Natural killer cell (primary cell): ENCODE results near the gene KCNT1. TPM values are rescaled to one million over a fixed set of nuclear protein-coding genes. Genes with fewer than 3 reads are reported as not detected.

Experiments used
- ATAC-seq, 3 donors: fragments of 150-1000 bp in 2 of 3; fragments of 200-7000 bp in 1 of 3; cut with Tn5 transposase; 1 replicate in 1 of 3; 2 replicates in 2 of 3; pipeline ENCODE4 v1.10.0; 2021; ENCODE audit warnings: mild to moderate bottlenecking in 2 of 3, moderate library complexity in 2 of 3
- DNase-seq, 2 donors: peaks; one replicate each; pipeline versions ENCODE4 v3.0.0 to v3.0.0-alpha.2; 2013 to 2021; ENCODE audit warnings: mixed read lengths in 1 of 2
- H3K27ac ChIP-seq: one replicate; pipeline ENCODE4 v1.5.1; 2013; ENCODE audit warnings: mild to moderate bottlenecking, low read length
- H3K27me3 ChIP-seq: one replicate; pipeline ENCODE4 v1.6.1; 2013; ENCODE audit warnings: low read length; ENCODE audit not compliant: control insufficient read depth, insufficient read depth
- H3K36me3 ChIP-seq: one replicate; pipeline ENCODE4 v1.6.1; 2013; ENCODE audit warnings: low read length; ENCODE audit not compliant: control insufficient read depth, insufficient read depth
- H3K4me1 ChIP-seq: one replicate; pipeline ENCODE4 v1.6.1; 2013; ENCODE audit warnings: low read length; ENCODE audit not compliant: control insufficient read depth, insufficient read depth
- H3K4me3 ChIP-seq: one replicate; pipeline ENCODE4 v1.5.1; 2013; ENCODE audit warnings: low read length
- H3K9me3 ChIP-seq: one replicate; pipeline ENCODE4 v1.6.1; 2013; ENCODE audit warnings: low read length; ENCODE audit not compliant: control insufficient read depth, insufficient read depth
- H3K27ac Mint-ChIP-seq, 2 donors: one replicate each; pipeline ENCODE4 v1.8.0; 2022; ENCODE audit warnings: mild to moderate bottlenecking in 2 of 2, mixed read lengths in 2 of 2, moderate library complexity in 1 of 2
- H3K27me3 Mint-ChIP-seq, 2 donors: one replicate each; pipeline ENCODE4 v1.8.0; 2022; ENCODE audit warnings: low read depth in 2 of 2, mixed read lengths in 2 of 2
- H3K36me3 Mint-ChIP-seq: one replicate; pipeline ENCODE4 v1.8.0; 2022; ENCODE audit warnings: mixed read lengths
- H3K4me1 Mint-ChIP-seq, 2 donors: one replicate each; pipeline ENCODE4 v1.8.0; 2022; ENCODE audit warnings: mixed read lengths in 2 of 2
- H3K4me3 Mint-ChIP-seq: one replicate; pipeline ENCODE4 v1.8.0; 2022; ENCODE audit warnings: mild to moderate bottlenecking, moderate library complexity, mixed read lengths
- H3K9me3 Mint-ChIP-seq, 2 donors: one replicate each; pipeline ENCODE4 v1.8.0; 2022; ENCODE audit warnings: mixed read lengths in 2 of 2
- WGBS: methylation state at CpG from one replicate; pipeline ENCODE4 v1.1.7; 2013; ENCODE audit warnings: missing lambda C conversion rate; ENCODE audit not compliant: insufficient coverage; 5-methylcytosine and 5-hydroxymethylcytosine counted together
- intact Hi-C: fragments of 100-400 bp; cut with micrococcal nuclease; formaldehyde crosslinking; loops from one replicate; pipeline ENCODE4 v1.14.2; 2022
- total RNA-seq, 4 donors: library from RNA; stranded (reverse); fragments of 120-200 nt in 1 of 4; gene quantifications; one replicate each; pipeline versions ENCODE4 v1.2.3 to v1.2.4, GENCODE V29; 2013 to 2022
- TF ChIP-seq, protein P1 (sequence below): fragments of 200-600 bp; IDR thresholded peaks from one replicate; pipeline ENCODE4 v1.8.0; 2022; ENCODE audit warnings: antibody characterized with exemption

The KCNT1 gene
- total RNA-seq, 3 donors from 2014 or later (not counting 1 experiment from before 2014, with no cell fraction given): 0.52 to 1.2 (median 0.88) TPM

DNA sequence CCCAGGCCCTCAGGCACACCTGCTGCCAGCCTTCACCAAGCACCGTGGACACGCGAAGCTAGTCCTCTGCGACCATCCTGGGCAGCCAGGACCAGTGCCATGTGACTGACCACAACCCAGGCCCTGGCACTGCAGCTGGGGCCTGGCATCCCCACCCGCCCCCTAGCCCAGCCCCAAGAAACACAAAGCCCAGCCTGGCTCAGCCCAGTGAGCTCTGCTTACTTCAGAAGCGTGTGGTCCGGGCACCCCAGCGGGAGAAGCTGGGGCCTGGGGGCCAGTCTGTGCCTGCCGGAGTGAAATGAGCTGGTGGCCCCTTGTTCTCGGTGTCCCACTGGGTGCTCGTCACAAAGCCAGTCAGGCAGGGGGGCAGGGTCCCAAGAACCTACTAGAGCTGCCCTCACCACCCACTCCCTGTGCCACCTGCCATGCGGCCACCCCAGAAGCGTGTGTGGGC, 87.9 kb downstream of the KCNT1 start:
- Mint-ChIP-seq H3K4me3 (no peak overlapping the region), H3K36me3 (no peaks in the 10 kb centered on the region), H3K9me3 (no peaks in the 10 kb centered on the region), H3K27me3 (no peaks in the 10 kb centered on the region), H3K27ac (no peak overlapping the region), H3K4me1 (no peaks in the 10 kb centered on the region)
- no peaks in the 10 kb centered on the region for H3K9me3 ChIP-seq
- no peak overlapping the region for H3K4me3 ChIP-seq
- 92% methylated on average over 13 of the region's 13 CpGs for WGBS
- TF ChIP-seq, protein P1, sequence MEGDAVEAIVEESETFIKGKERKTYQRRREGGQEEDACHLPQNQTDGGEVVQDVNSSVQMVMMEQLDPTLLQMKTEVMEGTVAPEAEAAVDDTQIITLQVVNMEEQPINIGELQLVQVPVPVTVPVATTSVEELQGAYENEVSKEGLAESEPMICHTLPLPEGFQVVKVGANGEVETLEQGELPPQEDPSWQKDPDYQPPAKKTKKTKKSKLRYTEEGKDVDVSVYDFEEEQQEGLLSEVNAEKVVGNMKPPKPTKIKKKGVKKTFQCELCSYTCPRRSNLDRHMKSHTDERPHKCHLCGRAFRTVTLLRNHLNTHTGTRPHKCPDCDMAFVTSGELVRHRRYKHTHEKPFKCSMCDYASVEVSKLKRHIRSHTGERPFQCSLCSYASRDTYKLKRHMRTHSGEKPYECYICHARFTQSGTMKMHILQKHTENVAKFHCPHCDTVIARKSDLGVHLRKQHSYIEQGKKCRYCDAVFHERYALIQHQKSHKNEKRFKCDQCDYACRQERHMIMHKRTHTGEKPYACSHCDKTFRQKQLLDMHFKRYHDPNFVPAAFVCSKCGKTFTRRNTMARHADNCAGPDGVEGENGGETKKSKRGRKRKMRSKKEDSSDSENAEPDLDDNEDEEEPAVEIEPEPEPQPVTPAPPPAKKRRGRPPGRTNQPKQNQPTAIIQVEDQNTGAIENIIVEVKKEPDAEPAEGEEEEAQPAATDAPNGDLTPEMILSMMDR: no peak
- H3K27me3 ChIP-seq: no peaks in the 10 kb centered on the region
- intact Hi-C loops: no loop called here
- no peaks in the 10 kb centered on the region for H3K4me1 ChIP-seq
- DNase-seq (no peak), ATAC-seq (no peak)
- H3K27ac ChIP-seq: no peak overlapping the region
- no peaks in the 10 kb centered on the region for H3K36me3 ChIP-seq

- DNase-seq (no peak), ATAC-seq (no peak)
- Histone ChIP-seq H3K9me3 (no peaks in the 10 kb centered on the region), H3K36me3 (no peaks in the 10 kb centered on the region), H3K4me1 (no peaks in the 10 kb centered on the region), H3K27me3 (no peaks in the 10 kb centered on the region), H3K4me3 (no peak overlapping the region), H3K27ac (no peak overlapping the region)
- Mint-ChIP-seq H3K36me3 (no peaks in the 10 kb centered on the region), H3K27me3 (no peaks in the 10 kb centered on the region), H3K9me3 (no peaks in the 10 kb centered on the region), H3K4me1 (no peaks in the 10 kb centered on the region), H3K27ac (no peak overlapping the region), H3K4me3 (no peak overlapping the region)
- WGBS: 92% methylated on average over 10 of the region's 10 CpGs
- TF ChIP-seq, protein P1: no peak
- intact Hi-C loops: no loop called here
These were observed 88.4 kb downstream of the KCNT1 start for GRCh38 chr9:135790356-135790755.

- no peaks in the 10 kb centered on the region for H3K27me3 Mint-ChIP-seq
- Histone ChIP-seq H3K27ac (no peak overlapping the region), H3K9me3 (no peaks in the 10 kb centered on the region), H3K36me3 (no peaks in the 10 kb centered on the region), H3K4me3 (no peak overlapping the region), H3K27me3 (no peaks in the 10 kb centered on the region), H3K4me1 (no peaks in the 10 kb centered on the region)
- 87% methylated on average over 11 of the region's 11 CpGs for WGBS
- no peak overlapping the region for H3K4me3 Mint-ChIP-seq
- no peaks in the 10 kb centered on the region for H3K4me1 Mint-ChIP-seq
- no peak overlapping the region for H3K27ac Mint-ChIP-seq
- no peaks in the 10 kb centered on the region for H3K36me3 Mint-ChIP-seq
- ATAC-seq (no peak), DNase-seq (no peak)
- intact Hi-C loops: no loop called here
- TF ChIP-seq, protein P1: no peak
- no peaks in the 10 kb centered on the region for H3K9me3 Mint-ChIP-seq
These were observed 88.9 kb downstream of the KCNT1 start for GRCh38 chr9:135790850-135791249.
